ENCODE data around the gene CBX4.
A peak's percentile ranks its signal among the peaks of the same experiment; 100 is the strongest.

CBX4 gene

GRCh38 chr17:79806863-79807720 is 32.1 kb downstream of the CBX4 start:
- no peak overlapping the region for H3K4me3 ChIP-seq (replicated peaks; ENCODE audit: low read depth, low read length)
- DNase-seq (ENCODE audit: extremely low read depth, insufficient read length) = no peak
- TF ChIP-seq CTCF (IDR thresholded peaks at IDR 0.05; ENCODE audit: insufficient read depth, low read length, poor library complexity, severe bottlenecking) = no peak
- no peaks in the 10 kb centered on the region for H3K36me3 ChIP-seq (ENCODE audit: control insufficient read depth, insufficient read depth, low read length)
- H3K27me3 ChIP-seq (replicated peaks; ENCODE audit: control insufficient read depth, insufficient read depth, low read length) = peaks cover 25% of the 10 kb centered on the region

- Histone ChIP-seq H3K36me3 (ENCODE audit: control insufficient read depth, insufficient read depth, low read length) (no peaks in the 10 kb centered on the region), H3K4me3 (replicated peaks; ENCODE audit: low read depth, low read length) (no peak overlapping the region), H3K27me3 (replicated peaks; ENCODE audit: control insufficient read depth, insufficient read depth, low read length) (peaks cover 18% of the 10 kb centered on the region)
- no peak for TF ChIP-seq CTCF (IDR thresholded peaks at IDR 0.05; ENCODE audit: insufficient read depth, low read length, poor library complexity, severe bottlenecking)
- DNase-seq (ENCODE audit: extremely low read depth, insufficient read length) = no peak
These were observed 32.8 kb downstream of the CBX4 start for GRCh38 chr17:79806446-79806760.

- H3K36me3 ChIP-seq (ENCODE audit: control insufficient read depth, insufficient read depth, low read length) = no peaks in the 10 kb centered on the region
- no peak overlapping the region for H3K4me3 ChIP-seq (replicated peaks; ENCODE audit: low read depth, low read length)
- no peak for DNase-seq (ENCODE audit: extremely low read depth, insufficient read length)
- H3K27me3 ChIP-seq (replicated peaks; ENCODE audit: control insufficient read depth, insufficient read depth, low read length) = peaks cover 14% of the 10 kb centered on the region
- no peak for TF ChIP-seq CTCF (IDR thresholded peaks at IDR 0.05; ENCODE audit: insufficient read depth, low read length, poor library complexity, severe bottlenecking)
These were observed 34.2 kb downstream of the CBX4 start for GRCh38 chr17:79804856-79805696.

GRCh38 chr17:79803997-79804855 is 35.0 kb downstream of the CBX4 start:
- no peaks in the 10 kb centered on the region for H3K36me3 ChIP-seq (ENCODE audit: control insufficient read depth, insufficient read depth, low read length)
- peak; percentile 89 for DNase-seq (ENCODE audit: extremely low read depth, insufficient read length)
- peak overlapping the region; percentile 51 for H3K4me3 ChIP-seq (replicated peaks; ENCODE audit: low read depth, low read length)
- peaks cover 15% of the 10 kb centered on the region for H3K27me3 ChIP-seq (replicated peaks; ENCODE audit: control insufficient read depth, insufficient read depth, low read length)
- no peak for TF ChIP-seq CTCF (IDR thresholded peaks at IDR 0.05; ENCODE audit: insufficient read depth, low read length, poor library complexity, severe bottlenecking)

- Histone ChIP-seq H3K36me3 (ENCODE audit: control insufficient read depth, insufficient read depth, low read length) (no peaks in the 10 kb centered on the region), H3K4me3 (replicated peaks; ENCODE audit: low read depth, low read length) (no peak overlapping the region), H3K27me3 (replicated peaks; ENCODE audit: control insufficient read depth, insufficient read depth, low read length) (peaks cover 14% of the 10 kb centered on the region)
- no peak for TF ChIP-seq CTCF (IDR thresholded peaks at IDR 0.05; ENCODE audit: insufficient read depth, low read length, poor library complexity, severe bottlenecking)
- DNase-seq (ENCODE audit: extremely low read depth, insufficient read length) = no peak
These were observed 35.7 kb downstream of the CBX4 start for GRCh38 chr17:79803421-79803996.
